IPS-NIHi7 (cell line): Measurements from ENCODE around the gene CACTIN.
"Not testable (repeated sequence)": the region's sequence is repeated elsewhere in the genome, so short reads cannot be mapped to it uniquely, and the experiment has no call there.

Experiments used
- DNase-seq: peaks from one replicate; pipeline ENCODE4 v3.0.0; 2012; ENCODE audit warnings: mixed read lengths; ENCODE audit errors: extremely low spot score

Gene CACTIN

DNA sequence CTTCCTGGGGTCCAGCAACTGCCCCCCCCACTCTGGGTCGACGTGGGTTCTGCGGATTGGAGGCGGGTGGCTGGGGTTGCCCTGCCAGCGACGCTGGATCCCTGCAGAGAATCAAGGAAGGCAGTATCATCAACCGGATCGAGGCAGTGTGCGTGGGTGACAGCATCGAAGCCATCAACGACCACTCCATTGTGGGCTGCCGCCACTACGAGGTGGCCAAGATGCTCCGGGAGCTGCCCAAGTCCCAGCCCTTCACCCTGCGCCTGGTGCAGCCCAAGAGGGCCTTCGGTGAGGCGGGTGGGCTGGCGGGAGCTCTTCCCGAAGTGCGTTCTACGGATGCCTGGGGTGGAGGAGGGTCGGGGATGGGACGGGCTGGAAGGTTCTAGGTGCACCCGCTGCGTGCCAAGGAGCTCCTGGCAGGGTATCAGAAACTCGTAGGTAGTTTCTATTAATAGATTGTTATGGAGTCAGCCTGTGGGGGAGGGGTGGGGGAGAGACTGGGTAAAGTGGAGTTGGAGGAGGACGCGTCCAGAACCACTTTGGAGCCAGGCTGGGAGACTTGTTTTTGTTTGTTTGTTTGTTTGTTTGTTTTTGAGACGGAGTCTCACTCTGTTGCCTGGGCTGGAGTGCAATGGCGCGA lies 39.8 kb downstream of the CACTIN start:
- no peak for DNase-seq

DNA sequence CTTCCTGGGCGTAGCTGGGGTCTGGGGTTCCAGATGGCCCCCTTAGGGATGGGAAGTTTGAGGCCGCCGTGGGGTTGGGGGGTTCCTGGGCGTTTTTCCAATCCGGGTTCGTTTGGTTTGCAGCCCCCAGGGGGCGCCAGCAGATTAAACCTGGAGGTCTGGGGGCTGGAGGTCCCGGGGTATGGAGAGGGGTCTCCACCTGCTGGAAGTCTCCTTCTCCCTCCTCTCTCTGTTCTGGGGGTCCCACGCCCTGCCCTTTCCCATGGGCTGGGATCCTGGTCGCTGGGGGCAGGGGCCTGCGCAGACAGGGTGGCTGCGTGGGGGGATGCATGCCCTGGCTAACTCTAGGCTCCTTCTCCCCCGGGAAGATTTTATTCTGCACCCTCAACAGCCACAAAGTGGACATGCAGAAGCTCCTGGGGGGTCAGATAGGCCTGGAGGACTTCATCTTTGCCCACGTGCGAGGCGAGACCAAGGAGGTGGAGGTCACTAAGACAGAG lies 40.4 kb downstream of the CACTIN start:
- DNase-seq, result peak; percentile 80

DNA sequence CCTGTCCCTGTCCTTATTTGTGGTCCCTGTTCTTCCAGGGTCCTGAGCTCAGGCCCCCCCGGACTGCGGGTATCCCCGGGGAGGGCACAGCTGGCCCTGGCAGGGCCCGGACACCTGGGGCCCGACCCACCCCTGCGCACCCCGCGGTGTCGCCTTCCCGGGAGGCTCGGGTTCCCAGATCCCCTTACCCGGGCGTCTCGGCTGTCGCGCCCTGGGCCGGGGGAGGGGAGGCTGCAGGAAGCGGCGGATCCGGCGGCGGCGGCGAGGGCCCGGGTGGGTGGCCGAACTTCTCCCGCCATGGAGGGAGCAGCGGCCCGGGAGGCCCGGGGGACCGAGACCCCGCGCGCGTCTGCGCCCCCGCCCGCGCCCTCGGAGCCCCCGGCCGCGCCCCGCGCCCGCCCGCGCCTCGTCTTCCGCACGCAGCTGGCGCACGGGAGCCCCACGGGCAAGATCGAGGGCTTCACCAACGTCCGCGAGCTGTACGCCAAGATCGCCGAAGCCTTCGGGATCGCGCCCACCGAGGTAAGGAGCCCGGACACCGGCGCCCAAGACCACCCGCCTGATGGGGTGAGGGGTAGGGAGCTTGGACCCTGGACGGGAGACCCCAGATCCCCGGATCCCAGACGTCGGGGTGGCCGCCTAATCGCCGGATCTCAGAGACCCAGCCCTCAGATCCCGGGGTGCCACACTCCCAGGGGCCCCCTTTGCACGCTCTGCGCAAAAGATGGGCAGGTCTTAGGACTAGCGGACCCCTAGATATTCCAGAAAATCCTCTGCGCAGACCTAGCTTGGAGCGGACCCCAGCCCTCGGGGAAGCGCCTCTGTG lies 41.1 kb downstream of the CACTIN start, which contains the start of gene GIPC3:
GIPC3 (plus strand) TSS at position 178 of the 826 bp plus-strand sequence; CDS start at position 298, 120 bp downstream.
- DNase-seq, result no peak

DNA sequence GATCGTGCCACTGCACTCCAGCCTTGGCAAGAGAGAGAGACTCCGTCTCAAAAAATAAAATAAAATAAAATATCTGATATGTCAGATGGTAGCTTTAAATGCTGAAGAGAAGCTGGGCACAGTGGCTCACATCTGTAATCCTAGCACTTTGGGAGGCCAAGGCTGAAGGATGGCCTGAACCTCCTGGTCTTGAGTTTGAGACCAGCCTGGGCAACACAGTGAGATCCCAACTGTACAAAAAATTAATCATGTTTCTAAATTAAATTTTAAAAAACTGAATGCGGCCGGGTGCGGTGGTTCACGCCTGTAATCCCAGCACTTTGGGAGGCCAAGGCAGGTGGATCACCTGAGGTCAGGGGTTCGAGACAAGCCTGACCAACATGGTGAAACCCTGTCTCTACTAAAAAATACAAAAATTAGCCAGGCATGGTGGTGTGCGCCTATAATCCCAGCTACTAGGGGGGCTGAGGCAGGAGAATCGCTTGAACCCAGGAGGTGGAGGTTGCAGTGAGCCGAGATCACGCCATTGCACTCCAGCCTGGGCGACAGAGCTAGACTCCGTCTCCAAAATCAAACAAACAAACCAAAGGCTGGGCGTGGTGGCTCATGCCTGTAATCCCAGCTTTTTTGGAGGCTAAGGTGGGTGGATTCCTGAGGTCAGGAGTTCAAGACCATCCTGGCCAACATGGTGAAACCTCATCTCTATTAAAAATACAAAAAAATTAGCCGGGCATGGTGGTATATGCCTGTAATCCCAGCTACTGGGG lies 42.4 kb downstream of the CACTIN start:
- not testable (repeated sequence) for DNase-seq

DNA sequence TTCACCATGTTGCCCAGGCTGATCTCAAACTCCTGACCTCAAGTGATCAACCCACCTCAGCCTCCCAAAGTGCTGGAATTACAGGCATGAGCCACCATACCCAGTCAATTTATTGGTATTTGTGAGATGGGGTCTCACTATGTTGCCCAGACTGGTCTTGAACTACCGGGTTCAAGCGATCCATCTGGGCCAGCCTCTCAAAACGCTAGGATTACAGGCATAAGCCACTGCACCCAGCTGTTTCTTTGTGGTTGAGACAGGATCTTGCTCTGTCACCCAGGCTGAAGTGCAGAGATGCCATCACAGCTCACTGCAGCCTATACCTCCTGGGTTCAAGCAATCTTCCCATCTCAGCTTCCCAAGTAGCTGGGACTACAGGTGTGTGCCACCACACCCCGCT lies 44.8 kb downstream of the CACTIN start:
- DNase-seq, result not testable (repeated sequence)

DNA sequence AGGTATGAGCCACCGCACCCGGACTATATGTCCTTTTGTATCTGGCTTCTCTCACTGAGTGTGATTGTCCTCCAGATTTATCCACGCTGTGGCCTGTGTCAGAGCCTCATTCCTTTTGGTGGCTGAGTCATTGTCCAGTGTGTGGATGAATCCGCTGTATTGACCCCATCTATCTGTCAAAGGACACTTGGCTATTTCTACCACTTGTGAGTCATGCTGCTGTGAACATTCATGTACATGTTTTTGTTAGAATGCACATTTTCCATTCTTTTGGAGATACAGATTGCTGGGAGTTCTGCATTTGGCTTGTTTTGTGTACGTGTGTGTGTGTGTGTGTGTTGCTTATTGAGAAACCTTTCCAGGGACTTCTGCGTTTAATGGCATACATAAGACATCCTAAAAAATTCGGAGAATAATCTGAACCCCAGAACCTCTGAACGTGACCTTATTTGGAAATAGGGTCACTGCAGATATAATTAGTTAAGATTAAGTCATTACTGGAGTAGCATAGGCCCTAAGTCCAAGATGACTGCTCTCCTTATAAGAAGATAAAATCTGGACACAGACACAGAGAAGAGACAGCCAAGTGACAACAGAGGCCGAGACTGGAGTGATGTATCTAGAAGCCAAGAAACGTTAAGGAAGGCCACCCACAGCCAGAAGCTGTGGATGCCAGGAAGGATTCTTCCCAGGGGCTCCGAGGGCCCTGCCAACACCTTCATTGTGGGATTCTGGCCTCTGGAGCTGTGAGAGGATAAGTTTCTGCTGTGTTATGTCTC lies 46.2 kb downstream of the CACTIN start:
- no peak for DNase-seq

DNA sequence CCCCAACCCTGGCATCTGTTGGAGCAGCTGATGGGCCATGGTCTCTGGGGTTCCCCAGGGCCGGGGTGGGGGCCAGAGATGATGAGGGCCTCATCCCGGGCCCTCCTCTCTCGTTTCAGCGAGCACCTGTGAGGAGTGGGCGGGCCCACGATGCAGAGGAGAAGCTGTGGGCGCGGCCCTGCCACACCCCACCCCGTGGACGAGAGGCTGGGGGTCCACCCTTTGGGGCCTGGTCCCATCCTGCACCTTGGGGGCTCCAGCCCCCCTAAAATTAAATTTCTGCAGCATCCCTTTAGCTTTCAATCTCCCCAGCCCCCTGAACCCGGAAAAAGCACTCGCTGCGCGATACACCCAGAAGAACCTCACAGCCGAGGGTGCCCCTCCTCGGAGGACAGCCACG lies 48.2 kb downstream of the CACTIN start:
- no peak for DNase-seq

DNA sequence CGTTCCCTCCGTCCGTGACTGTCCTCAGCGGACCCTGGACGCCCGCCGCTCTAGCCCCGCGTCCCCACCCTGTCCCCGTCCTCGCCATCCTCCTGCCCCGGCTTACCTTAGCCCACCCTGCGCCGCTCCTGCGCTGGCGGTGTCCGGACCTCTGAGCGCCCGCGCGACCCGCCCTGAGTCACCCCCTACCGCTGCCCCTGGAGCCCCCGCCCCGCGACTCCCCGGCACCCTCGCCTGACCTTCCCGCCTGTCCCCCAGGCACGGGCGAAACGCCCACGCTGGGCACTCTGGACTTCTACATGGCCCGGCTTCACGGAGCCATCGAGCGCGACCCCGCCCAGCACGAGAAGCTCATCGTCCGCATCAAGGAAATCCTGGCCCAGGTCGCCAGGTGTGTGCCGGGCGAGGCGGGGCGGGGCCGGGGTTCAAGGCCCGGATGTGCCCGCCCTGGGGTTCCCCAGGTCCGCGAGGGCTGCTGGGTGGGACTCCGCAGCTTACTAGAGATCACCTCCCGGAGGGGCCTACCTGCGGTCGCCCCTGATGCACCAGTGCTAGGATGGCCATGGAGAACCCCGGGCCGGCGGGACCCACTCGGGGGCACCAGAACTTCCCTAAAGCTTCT lies 48.8 kb downstream of the CACTIN start:
- DNase-seq, result peak; percentile 68

DNA sequence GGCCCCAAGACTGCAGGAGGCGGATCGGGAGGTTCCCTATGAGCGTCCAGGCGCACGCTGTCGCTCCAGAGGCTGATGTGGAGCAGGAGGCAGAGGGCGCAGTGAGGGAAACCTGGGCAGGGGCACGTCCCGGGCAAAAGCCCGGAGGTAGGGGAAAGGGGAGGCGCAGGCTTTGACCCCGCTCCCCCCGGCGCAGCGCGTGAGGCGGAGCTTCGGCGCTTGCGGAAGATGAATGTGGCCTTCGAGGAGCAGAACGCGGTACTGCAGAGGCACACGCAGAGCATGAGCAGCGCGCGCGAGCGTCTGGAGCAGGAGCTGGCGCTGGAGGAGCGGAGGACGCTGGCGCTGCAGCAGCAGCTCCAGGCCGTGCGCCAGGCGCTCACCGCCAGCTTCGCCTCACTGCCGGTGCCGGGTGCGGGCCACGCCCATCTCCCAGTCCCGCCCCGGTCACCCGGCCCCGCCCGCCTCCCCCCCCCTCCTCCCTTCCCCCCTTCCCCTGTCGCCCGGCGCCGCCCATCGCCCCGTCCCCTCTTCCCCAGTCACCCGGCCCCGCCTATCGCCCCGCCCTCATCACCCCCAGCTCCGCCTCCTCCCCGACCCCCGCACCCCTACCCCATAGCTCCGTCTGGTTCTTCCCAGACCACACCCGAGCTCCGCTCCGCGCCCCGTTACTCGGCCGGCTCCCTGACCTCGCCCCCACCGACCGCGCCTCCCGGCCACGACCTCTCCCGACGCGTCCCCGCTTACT lies 49.7 kb downstream of the CACTIN start:
- DNase-seq, result peak; percentile 85

DNA sequence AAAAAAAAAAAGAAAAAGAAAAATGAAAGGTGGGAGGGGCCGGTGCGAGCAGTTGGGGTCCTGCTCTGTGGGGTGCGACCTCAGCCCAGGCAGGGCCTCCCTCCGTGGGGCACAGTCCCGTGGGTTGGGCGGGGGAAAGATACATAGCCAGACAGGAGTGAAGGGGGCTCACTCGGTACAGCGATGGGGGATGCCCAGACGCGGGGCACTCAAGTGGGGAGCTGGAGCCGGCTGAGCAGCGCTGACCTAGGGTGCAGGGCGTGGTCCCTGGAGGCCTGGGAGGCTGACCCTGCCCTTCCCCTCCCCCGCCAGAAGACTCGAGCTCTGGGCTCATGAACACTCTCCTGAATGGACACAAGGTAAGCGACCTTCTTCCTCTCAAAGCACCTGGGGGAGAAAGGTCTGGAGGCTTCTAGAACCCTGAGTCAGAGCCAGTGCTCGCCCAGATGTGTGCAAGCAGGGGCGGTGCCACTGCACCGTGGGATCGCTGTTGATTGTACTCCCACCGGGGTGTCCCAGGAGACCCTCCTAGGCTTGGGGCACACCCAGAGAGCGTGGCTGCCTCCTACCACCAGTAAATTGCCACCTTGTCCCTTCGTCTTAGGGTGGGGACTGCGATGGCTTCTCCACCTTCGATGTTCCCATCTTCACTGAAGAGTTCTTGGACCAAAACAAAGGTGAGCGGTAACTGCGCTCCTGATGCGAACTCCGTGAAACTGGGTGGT lies 50.5 kb downstream of the CACTIN start:
- DNase-seq, result no peak

DNA sequence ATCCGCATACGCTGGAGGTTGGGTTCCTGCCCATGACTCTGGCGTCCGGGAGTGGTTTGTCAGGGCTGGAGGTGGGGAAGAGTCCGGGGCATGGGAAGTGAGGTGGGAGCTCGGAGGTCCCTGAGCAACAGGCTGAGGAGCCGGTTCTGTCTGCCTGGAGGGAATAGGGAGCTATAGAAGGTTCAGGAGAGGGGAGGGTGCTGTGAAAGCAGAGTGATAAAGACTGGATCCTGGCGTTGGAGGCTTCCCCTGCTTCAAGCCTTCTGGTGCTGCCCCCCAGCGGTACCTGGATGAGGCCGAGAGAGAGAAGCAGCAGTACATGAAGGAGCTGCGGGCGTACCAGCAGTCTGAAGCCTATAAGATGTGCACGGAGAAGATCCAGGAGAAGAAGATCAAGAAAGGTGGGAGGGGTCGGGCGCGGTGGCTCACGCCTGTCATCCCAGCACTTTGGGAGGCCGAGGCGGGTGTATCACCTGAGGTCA lies 51.3 kb downstream of the CACTIN start:
- DNase-seq, result no peak

DNA sequence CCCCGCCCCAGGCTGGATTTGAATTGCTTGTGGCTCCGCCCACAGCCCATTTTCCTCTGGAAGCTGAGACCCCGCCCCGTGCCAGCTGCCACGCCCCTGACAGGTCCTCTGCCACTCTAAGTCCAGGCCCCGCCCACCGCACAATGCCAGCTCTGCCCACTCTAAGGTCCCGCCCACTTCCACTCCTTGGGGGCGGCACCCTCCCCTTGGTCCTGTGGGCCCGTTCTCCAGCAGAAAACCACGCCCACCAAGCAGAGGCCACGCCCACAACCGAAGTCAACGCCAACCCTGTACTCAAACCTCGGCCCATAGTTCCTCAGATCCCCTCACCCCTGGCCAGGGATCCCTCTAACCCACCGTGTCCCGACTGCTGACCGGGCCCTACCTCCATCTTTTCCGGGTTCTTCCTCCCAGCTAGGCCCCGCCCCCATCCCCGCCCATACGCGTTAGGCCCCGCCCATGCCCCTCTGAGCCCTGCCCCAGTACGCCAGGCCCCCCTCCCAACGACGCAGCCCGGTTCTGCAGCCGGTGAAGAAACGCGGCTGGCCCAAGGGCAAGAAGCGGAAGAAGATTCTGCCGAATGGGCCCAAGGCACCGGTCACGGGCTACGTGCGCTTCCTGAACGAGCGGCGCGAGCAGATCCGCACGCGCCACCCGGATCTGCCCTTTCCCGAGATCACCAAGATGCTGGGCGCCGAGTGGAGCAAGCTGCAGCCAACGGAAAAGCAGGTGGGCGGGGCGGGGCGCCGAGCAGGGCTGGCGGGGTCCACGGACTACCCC lies 52.5 kb downstream of the CACTIN start:
- peak; percentile 88 for DNase-seq

DNA sequence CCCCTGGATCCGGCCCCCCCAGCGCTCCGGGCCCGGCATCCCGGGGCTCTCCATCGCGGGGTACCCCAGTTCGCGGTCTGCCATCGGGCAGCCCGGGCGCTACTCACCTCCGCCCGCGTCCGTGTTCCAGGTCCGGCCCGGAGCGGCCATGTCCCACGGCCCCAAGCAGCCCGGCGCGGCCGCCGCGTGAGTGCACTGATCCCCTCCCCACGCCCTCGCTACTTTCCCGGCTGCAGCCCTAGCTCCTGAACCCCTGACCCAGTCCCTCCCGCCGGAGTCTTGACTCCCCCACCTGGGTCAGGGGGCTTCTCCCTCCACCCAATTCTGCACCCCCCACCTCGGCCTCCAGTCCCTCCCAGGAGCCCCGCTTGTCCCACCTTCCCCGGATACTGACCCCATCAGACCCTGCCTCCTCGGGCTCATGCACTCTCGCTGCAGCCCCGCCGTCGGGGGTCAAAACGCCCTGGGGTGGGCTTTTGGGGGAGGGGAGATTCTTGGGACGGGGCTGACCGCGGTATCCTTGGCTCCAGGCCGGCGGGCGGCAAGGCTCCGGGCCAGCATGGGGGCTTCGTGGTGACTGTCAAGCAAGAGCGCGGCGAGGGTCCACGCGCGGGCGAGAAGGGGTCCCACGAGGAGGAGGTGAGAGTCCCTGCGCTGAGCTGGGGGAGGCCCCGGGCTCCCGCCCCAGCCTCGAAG lies 53.3 kb downstream of the CACTIN start:
- DNase-seq, result no peak

DNA sequence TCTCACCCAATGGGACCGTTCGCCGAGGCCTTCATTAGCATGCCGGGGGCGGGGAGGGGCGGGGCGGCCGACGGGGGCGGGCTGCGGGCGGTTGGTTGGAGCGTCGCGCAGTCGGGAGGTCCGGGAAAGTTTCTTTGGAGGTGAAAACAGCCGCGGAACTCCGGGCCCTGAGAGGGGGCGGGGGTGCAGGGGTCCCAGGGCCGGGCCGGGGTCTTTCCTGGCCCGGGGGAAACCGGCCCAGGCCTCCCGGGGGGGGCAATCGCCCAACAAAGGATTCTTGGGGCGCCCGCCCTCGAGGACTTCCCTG lies 53.8 kb downstream of the CACTIN start, which contains the start of gene HMG20B:
HMG20B (plus strand) TSS at position 90 of the 307 bp plus-strand sequence. CDS start 366 bp downstream, outside the sequence.
- DNase-seq, result no peak

DNA sequence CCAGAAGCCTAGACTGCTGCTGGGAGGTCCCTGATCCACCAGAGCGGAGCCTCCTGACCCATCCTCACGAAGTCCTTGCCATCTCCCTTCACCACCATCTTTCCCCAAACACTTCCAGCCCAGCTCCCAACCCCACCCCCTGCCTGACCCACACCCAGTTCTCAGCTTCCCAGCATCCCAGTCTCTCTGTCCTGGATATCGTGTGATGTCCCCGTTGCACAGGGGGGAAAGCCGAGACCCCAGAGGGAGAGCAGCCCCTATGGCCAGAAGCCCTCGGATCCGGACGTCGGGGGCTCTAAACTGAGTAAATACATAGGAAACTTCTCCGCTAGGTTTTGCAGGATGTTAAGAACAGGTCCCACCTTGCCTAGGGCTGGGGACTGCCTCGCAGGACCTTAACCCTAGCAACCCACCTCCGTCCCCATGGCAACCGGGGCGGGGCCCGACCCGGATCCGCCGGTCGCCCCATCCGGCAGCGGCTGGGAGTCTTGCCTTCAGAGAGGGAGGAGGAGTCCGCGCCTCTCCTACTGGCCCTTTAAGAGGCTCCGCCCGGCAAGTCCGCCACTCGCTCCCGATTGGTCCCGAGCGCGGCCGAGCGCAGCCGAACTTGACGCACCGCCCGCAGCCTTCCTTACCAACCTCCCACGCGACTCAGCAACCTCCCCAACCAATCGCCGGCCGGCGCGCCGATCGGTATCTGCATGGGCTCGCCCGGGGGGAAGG lies 54.3 kb downstream of the CACTIN start:
- DNase-seq, result peak; percentile 95

DNA sequence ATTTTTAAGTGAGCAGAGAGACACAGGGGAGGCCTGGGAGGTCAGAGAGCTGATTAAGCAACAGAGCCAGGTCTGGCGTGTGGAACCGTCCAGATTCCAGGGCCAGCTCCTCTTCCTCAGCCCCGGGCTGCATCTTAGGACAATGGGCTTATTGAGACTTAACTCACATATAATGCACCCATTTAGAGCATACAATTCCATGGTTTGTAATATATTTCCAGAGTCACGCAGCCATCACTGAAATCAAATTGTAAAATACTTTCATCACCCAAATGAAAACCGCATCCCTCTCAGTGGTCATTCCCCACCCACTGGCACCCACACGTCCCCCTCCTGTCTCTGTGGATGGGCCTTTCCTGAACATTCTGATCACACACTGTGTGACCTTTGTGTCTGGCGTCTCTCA lies 56.0 kb downstream of the CACTIN start:
- no peak for DNase-seq

DNA sequence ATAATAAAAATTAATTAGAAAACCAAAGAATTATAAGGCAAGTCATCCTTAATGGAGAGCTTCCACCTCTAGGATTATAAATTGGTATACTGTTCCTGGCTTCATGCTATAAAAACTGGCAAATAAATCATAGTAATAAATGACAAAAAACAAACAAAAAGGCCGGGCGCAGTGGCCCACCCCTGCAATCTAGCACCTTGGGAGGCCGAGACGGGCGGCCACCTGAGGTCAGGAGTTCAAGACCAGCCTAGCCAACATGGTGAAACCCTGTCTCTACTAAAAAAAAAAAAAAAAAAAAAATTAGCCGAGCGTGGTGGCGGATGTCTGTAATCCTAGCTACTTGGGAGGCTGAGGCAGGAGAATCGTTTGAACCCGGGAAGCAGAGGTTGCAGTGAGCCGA lies 56.5 kb downstream of the CACTIN start:
- not testable (repeated sequence) for DNase-seq
